ENCODE results near the gene CYB5R3.
A peak's percentile ranks its signal among the peaks of the same experiment; 100 is the strongest.
"Not testable (repeated sequence)": the region's sequence is repeated elsewhere in the genome, so short reads cannot be mapped to it uniquely, and the experiment has no call there.

Gene CYB5R3

DNA sequence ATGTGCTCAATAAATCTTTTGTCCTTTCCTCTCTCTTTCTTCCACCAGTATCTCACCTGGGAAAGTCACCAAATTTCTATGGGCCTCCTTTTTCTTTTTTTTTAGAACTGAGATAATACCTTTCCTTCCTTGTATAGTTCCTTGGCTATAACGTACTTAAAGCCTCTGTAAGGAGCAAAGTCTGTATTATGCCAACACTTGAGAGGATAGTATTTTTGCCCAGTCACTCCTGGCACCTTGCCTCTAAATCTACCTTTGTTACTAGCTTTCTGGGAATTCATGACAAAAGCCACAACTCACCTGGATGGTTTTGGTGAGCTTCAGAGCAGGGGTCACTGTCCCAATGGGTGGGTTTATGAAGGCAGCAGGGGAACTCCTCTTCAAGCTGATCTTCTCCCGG lies 46.7 kb downstream of the CYB5R3 start:
- no peak for DNase-seq (ENCODE audit: low read depth in 2 of 2)

DNA sequence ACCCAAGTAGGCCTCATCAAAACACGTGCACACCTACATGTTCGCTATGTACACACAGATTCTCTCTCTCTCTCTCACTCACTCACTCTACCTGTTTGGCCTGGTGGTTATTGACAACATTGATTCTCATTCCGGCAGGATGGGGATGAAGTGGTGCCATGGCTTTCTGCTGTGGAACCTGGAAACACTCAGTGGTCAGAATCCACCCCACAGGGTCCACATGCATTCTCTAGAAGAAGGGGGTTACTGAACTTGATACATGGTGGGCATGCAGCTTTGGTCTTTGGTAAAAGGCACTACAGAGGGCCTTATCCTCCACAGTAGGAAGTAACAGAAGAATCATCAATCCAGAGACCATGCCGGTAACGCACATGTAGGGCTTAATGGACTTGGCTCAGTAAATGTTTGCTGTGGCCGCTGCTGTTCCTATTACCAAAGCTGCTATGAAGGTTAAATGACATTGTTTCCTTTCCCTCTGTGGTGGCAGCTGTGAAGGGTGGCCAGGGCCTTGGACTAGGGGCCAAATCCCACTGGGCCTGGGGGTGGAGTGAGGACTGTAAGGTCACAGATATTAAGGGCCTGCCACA lies 47.2 kb downstream of the CYB5R3 start:
- DNase-seq (ENCODE audit: low read depth in 2 of 2), result no peak

DNA sequence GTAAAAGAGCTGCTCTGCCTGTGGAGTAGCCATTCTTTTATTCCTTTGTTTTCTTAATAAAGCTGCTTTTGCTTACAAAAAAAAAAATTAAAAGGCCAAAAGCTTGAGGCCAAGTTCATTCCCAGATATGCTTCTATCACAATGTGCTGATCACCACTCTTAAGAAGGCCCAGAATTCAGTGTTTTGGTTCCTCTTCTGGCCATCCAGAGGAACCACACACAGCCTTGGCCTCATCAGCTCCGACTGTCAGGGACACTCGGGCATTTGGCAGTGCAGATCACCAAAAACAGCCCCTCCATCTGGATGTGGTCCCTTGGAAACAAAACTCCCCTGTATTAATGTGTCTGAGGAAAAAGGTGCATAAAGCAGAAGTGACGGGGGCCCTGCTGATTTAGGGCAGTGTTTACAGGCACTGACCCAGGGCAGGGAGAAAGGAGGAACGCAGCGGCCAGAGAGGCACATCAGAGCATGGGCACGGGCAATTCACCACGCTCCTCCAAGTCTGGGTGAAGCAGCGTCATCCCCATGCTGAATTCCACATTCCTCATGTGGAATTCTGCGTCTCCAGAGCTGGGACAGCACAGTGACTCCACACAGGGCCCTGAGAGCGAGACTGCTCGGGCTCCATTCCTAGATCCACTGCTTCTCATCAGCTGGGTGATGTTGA lies 52.2 kb downstream of the CYB5R3 start:
- no peak for DNase-seq (ENCODE audit: low read depth in 2 of 2)

DNA sequence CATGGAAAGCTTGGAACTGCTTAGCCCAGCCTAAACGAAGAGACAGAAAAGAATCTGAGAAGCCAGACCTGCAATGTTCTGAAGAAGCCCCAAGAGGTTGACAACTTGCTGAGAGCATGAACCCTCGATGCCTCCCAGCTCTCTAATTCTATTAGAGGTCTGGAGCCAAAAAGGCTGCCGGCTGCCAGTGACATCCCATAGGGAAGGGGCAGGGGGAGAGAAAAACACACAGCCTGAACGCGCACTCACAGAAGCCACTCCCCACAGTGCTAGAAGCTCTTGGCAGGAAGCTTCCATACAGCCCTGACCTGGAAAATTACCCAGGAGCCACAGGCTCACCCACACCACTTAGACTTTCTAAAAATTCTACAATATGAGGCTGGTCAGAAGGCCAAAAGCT lies 52.9 kb downstream of the CYB5R3 start:
- DNase-seq (ENCODE audit: low read depth in 2 of 2), result no peak

DNA sequence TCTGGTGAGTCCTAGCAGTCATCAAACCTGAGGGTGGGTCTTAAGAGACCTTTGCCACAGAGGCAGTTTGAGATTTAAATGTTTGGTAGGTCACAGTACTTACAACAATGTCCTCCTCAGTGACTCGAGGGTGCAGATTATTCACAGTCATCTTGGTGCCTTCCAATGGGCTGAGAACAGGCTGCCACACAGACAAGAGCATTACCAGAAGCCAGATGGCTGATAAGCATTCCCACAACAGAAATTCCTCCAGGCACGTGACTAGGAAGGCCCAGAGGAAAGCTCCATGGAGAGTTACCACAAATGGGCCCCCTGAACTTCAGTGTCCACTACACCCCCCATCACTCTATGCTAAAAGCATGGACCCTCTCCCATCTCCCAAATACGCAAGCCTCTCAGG lies 53.8 kb downstream of the CYB5R3 start:
- no peak for DNase-seq (ENCODE audit: low read depth in 2 of 2)

DNA sequence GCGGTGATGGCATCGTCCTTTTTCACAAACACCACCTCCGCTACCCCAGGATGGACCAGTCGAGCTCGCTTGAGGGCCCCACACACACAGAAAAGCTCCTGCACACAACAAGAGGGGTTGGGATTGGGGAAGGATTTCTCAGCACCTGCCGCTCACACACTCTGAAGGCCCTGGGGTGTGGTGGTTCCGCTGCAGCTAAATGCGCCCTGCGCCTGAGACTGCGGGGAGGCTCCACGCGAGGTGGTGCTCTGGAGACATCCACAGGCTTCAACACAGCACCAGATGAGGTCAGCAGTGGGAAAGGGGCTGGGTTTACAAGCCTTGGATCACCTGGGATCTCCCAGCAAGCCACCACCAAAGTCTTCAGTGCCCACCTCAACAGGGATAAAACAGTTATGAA lies 57.2 kb downstream of the CYB5R3 start:
- DNase-seq (ENCODE audit: low read depth in 2 of 2), result no peak

DNA sequence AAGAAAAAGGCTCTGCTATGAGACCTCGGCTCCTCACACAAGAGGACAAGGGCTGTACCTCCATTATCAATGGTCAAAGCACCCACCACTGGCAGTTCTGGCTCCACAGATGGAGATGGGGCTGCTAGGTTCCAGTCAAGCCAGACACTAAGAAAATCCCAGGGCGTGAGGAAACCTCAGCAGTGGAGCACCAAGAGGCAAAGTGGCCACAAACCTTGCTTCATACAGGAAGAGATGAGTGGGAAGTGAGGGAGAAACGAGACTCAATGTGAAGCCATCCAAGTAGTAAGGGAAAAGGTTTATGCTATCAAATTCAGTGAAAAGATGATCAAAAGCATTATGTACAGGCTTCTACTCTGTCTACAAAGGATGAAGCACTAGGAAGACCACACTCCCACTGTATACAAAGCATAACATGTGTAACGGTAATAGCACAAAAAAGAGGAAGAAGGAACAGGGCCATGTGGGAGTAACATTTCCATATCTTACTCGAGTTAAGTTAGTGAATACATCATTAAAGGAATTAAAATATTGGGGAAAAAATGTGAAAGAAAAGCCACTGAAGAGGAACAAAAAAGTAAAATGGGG lies 61.5 kb downstream of the CYB5R3 start:
- DNase-seq (ENCODE audit: low read depth in 2 of 2), result no peak

DNA sequence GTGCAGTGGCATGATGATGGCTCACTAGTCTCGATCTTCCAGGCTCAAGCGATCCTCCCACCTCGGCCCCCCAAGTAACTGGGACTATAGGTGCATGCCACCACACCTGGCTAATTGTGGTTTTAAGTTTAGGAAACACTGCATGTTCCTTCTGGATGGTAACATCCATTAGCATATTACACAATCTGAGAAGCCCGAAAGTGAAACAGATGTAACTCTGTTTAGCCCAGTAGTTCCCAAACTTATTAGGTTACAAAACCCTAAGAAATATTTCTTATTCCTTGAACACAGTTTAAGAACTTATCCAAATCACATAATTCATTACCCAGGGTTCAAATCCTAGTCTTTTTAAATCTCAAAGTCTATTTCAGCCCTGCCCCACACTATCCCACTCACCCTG lies 62.8 kb downstream of the CYB5R3 start:
- no peak for DNase-seq (ENCODE audit: low read depth in 2 of 2)

DNA sequence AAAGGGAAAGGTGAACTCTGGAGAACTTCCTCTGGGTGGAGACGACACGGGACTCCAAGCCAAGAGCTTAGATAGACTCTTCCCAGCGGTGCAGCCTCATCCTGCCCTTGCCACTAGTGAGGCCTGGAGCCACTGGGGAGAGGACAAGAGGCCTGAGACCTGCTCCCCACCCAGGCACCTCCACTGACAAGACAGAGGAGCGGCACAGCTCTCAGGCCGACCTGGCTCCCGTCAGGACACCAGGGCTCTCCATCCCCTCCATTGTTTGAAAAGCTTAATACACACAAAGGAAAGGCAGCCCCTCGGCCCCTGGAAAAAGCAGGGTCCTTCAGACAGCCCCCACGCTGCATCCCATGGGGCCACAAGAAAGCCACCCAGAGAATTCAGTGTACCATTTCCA lies 64.1 kb downstream of the CYB5R3 start:
- DNase-seq (ENCODE audit: low read depth in 2 of 2), result no peak

DNA sequence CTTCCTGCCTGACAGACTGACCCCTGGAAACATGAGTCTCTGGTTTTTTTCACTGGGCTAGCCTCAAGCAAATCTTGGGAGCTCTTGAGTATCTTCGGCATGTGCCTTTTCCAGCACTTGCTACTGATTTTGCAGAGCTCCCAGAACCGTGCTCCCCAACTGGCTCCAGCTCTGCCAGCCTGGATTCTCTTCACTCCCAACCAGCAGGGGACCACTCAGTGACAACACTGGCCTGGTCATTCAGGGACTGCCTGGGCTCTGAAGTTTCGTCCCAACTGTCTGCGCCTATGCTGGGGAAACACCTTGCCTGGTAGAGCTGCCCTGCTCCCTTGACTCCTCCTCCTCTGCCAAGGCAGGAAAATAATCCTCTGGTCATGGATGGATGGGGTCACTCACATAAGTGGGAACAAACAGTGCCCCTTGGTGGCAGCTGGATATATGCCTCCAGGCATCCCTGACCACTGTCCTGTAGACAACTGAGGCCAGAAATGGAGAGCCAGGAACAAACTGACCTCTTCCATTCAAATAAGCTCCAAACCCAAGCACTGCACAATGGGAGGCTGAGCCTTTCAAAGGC lies 64.7 kb downstream of the CYB5R3 start:
- no peak for DNase-seq (ENCODE audit: low read depth in 2 of 2)

- no peak for DNase-seq (ENCODE audit: low read depth in 2 of 2)
Measured at GRCh38 chr22:42582987-42583386, 66.2 kb downstream of the CYB5R3 start.

GRCh38 chr22:42581762-42582716 lies 67.2 kb downstream of the CYB5R3 start:
- peak; percentile 77 for DNase-seq (ENCODE audit: low read depth in 2 of 2)

DNA sequence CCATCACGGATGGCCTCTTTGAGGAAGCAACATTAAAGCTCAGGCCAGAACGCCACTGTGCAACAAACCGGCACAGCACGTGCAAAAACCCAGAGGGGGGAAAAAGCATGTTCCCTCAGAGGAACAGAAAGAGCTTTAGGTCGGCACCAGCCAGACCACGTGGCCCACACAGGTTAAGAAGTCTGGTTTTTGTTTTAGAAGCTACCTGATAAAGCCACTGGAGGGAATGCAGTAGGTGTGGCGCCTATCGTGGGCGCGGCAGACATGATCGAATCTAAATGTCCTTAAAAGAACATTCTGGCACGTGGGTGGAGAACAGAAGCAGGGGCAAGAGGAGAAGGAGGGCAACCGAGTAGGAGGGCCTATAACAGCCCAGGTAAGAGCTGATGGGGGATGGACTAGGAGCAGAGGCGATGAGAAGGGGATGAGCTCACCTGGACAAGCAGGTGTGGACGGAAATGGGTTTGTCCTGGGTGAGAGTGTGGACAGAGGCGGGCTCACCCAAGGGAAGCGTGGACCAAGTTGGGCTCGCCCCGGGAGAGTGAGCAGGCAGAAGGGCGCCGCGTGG lies 67.9 kb downstream of the CYB5R3 start:
- DNase-seq (ENCODE audit: low read depth in 2 of 2), result not testable (repeated sequence)

DNA sequence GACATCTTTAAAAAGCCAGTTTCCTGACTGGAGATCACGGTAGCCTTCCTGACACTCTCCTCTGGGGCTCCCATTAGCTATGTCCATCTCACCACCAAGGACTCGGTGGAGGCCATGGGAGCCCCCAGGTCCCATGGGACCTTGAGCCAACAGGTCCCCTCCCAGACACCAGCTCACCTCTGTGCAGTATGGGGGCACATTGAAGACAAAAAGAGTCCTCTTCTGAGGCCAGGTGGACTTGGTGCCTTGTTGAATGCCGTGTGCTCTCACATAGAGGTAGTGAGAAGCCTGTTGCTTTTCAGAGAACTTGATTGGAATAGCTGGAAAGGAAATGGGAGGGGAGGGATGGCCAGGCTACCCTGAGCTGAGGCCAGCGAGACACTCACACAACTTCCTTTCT lies 69.2 kb downstream of the CYB5R3 start:
- DNase-seq (ENCODE audit: low read depth in 2 of 2), result not testable (repeated sequence)

DNA sequence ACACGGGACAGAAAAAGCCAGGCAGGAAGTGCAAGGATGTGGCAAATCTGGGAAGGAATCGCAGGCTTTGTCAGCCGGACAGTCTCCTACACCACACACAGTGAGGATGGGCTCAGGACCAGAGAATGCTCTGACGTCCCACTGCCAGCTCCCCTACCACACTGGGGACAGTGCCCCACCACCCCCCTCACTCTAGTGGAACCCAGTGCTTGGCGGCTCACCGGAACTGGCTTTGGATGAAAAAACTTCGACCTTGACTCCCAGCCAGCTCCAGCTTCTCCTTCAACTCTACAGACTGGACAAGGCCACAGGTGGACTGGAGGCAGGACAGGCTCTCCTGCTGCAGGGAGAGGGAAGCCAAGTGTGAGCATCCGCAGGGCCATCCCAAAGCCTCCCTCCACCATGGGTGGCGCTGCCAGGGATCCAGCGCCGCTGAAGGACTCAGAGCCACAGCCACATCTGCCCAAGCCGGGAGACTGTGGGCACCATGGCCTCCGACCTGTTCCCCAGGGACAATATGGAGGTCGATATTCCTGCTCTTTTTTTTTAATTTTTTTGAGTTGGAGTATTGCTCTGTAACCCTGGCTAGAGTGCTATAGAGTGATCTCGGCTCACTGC lies 71.5 kb downstream of the CYB5R3 start:
- no peak for DNase-seq (ENCODE audit: low read depth in 2 of 2)

DNA sequence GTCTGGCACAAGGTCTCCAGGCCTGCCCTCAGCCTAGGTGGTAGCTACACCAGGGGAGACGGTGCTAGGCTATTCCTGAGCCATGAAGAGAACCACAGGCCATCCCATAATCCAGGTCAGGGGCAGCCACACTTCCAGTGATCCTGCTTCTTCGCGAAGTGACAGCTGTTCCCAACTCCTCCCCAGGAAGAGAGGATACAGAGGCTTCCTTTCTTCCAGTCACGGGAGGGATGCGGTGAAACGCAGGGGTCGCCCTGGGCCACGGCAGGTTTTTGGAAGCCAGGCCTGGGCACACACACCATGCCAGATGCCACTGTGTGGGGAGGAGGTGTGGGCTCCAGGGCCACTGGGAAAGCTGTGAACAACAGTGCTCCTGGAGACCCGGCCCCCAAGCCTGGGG lies 72.1 kb downstream of the CYB5R3 start:
- DNase-seq (ENCODE audit: low read depth in 2 of 2), result not testable (repeated sequence)

DNA sequence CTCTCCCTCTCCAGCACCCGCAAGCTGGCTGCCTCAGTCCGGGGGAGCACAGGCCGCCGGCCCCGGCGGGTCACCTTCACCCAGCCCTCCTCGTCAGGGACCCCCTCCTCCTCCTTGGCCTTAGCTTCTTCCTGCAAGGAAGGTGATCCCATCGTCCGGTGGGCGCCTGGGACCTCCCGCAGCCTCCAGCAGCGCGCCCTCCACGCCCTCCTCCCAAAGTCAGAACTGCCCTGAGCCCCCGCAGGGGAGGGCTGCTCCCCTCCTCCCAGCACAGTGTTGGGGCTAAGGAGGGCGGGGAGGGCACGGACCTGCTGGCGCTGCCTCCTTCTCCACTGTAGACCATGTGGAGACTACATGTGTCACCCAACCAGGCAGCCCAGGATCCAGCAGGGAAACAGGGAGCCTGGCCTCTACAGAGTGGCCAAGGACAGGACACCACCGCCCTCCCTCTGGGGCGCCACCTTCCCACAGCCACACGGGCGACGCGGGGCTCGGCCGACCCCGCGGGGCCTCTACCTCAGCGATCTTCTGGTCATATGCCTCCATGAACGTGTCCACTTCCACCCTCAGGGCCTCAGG lies 73.1 kb downstream of the CYB5R3 start:
- DNase-seq (ENCODE audit: low read depth in 2 of 2), result not testable (repeated sequence)

GRCh38 chr22:42574468-42574867 lies 74.7 kb downstream of the CYB5R3 start:
- DNase-seq (ENCODE audit: low read depth in 2 of 2), result not testable (repeated sequence)

GRCh38 chr22:42574046-42574445 lies 75.1 kb downstream of the CYB5R3 start:
- DNase-seq (ENCODE audit: low read depth in 2 of 2), result not testable (repeated sequence)

- DNase-seq (ENCODE audit: low read depth in 2 of 2), result not testable (repeated sequence)
Measured at GRCh38 chr22:42571068-42571467, 78.1 kb downstream of the CYB5R3 start.

DNA sequence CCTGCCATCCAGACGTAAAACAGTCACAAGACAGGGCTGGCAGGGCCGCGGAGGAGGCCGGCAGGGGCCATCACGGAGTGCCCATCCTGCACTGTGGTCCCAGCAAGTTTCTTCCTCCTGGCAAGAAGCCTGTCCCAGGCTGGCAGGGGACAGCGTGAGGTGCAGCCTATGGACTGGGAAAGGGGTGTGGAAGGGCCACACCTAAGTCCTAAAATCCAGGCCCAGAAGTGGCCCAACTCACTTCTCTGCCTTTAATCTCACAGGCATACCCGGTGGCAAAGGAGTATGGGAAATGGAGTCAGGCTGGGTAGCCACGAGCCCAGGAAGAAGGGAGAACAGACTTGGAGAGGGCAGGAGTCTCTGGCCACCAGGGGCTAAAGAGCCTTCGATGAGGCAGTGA lies 78.6 kb downstream of the CYB5R3 start:
- DNase-seq (ENCODE audit: low read depth in 2 of 2), result not testable (repeated sequence)

All from stimulated activated CD8-positive, alpha-beta memory T cell treated with anti-CD3 and anti-CD28 coated beads, Interleukin-15, amount 100 ng/mL, for 48 hours (primary cell).